ENCODE data around the gene POMT1. TPM values are rescaled to one million over a fixed set of nuclear protein-coding genes. Genes with fewer than 3 reads are reported as not detected.

The POMT1 gene
- total RNA-seq, 1 experiment from 2014 or later: 34.1 TPM

DNA sequence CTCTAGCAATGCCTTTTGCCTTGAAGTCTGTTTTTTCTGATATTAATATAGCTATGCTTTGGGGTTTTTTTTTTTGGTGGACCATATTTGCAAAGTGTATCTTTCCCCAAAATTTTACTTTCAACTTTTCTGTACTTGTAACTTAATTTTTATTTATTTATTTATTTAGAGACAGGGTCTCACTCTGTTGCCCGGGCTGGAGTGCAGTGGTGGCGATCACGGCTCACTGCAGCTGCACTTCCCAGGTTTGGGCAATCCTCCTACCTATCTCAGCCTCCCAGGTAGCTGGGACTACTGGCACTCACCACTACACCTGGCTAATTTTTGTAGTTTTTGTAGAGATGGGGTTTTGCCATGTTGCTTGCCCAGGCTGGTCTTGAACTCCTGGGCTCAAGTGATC is 63.4 kb downstream of the POMT1 start:
- no peaks in the 10 kb centered on the region for H4K20me1 ChIP-seq (ENCODE audit: control insufficient read depth, insufficient read depth, insufficient read length)
- H3K4me2 ChIP-seq (ENCODE audit: insufficient read depth, insufficient read length, low read length): no peak overlapping the region
- no peak overlapping the region for H3K9ac ChIP-seq (ENCODE audit: extremely low read depth, insufficient read length, low read length)
- no peak overlapping the region for H2BK120ac ChIP-seq (ENCODE audit: low read depth, low read length, poor library complexity, severe bottlenecking)
- H2BK15ac ChIP-seq (ENCODE audit: low read depth, low read length): no peak overlapping the region
- H3K4me1 ChIP-seq (ENCODE audit: insufficient read depth, low read length): no peaks in the 10 kb centered on the region
- no peak overlapping the region for H3K23ac ChIP-seq (ENCODE audit: insufficient read length, low read depth, low read length)
- peaks cover 6% of the 10 kb centered on the region for H3K9me3 ChIP-seq (ENCODE audit: control insufficient read depth, low read depth, low read length)
- no peak overlapping the region for H3K27ac ChIP-seq (ENCODE audit: insufficient read length, low read depth, low read length)
- peaks cover 7% of the 10 kb centered on the region in 2 experiments for H3K4me1 Mint-ChIP-seq
- no peak overlapping the region for H2BK20ac ChIP-seq (ENCODE audit: low read depth, low read length, poor library complexity, severe bottlenecking)
- H3K27me3 Mint-ChIP-seq (ENCODE audit: low read depth): peaks cover 2% of the 10 kb centered on the region
- H2AK5ac ChIP-seq (ENCODE audit: insufficient read length, low read length): no peak overlapping the region
- no peak overlapping the region for H4K8ac ChIP-seq (replicated peaks; ENCODE audit: insufficient read length, low read depth, low read length)
- no peak overlapping the region for H3K27ac Mint-ChIP-seq
- H3K18ac ChIP-seq (ENCODE audit: insufficient read length, low read depth, low read length): no peak overlapping the region
- no peak overlapping the region for H2AFZ ChIP-seq (ENCODE audit: low read length)
- peaks cover 10 to 19% (median 13%) of the 10 kb centered on the region in 3 experiments; a peak in 6 of 7 replicates for H3K36me3 Mint-ChIP-seq (ENCODE audit: insufficient read depth in 1 of 3, low read depth in 3 of 3)
- H3K79me1 ChIP-seq (ENCODE audit: insufficient read depth, low read depth, low read length, poor library complexity, severe bottlenecking): no peaks in the 10 kb centered on the region
- H3K79me2 ChIP-seq (ENCODE audit: insufficient read depth, low read length): no peaks in the 10 kb centered on the region
- no peak overlapping the region for H3K56ac ChIP-seq (ENCODE audit: insufficient read length, low read depth, low read length)
- H4K5ac ChIP-seq (ENCODE audit: insufficient read length, low read depth, low read length): no peak overlapping the region
- no peaks in the 10 kb centered on the region for H3K23me2 ChIP-seq (ENCODE audit: insufficient read length, low read depth, low read length, poor library complexity, severe bottlenecking)
- no CpG with 5 or more reads among the region's 3 CpGs for WGBS (ENCODE audit: extremely low coverage, insufficient read length, low lambda C conversion rate)
- H4K91ac ChIP-seq (ENCODE audit: insufficient read length, low read depth, low read length): no peak overlapping the region
- DNase-seq: no peak
- H2BK5ac ChIP-seq (ENCODE audit: insufficient read length, low read length): no peak overlapping the region
- H3K4me3 Mint-ChIP-seq: no peak overlapping the region
- no peak overlapping the region for H3T11ph ChIP-seq (ENCODE audit: low read length)
- no peak overlapping the region for H3K14ac ChIP-seq (ENCODE audit: insufficient read depth, low read length)
- H3K9me3 Mint-ChIP-seq: peaks cover 31 to 44% of the 10 kb centered on the region in 2 experiments
- no peak overlapping the region for H2BK12ac ChIP-seq (ENCODE audit: insufficient read length, low read depth, low read length)
- TF ChIP-seq, protein P1, sequence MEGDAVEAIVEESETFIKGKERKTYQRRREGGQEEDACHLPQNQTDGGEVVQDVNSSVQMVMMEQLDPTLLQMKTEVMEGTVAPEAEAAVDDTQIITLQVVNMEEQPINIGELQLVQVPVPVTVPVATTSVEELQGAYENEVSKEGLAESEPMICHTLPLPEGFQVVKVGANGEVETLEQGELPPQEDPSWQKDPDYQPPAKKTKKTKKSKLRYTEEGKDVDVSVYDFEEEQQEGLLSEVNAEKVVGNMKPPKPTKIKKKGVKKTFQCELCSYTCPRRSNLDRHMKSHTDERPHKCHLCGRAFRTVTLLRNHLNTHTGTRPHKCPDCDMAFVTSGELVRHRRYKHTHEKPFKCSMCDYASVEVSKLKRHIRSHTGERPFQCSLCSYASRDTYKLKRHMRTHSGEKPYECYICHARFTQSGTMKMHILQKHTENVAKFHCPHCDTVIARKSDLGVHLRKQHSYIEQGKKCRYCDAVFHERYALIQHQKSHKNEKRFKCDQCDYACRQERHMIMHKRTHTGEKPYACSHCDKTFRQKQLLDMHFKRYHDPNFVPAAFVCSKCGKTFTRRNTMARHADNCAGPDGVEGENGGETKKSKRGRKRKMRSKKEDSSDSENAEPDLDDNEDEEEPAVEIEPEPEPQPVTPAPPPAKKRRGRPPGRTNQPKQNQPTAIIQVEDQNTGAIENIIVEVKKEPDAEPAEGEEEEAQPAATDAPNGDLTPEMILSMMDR (conservative IDR thresholded peaks at IDR 0.05): no peak
- no peak overlapping the region for H3K4ac ChIP-seq (ENCODE audit: low read depth, low read length)
- H3K27me3 ChIP-seq (ENCODE audit: insufficient read depth, low read length): no peaks in the 10 kb centered on the region

Data from H9 (cell line).